ENCODE measurements around the gene OR7C1. TPM values are rescaled to one million over a fixed set of nuclear protein-coding genes. Genes with fewer than 3 reads are reported as not detected.

Gene OR7C1
- total RNA-seq, 1 donor from 2014 or later, result not detected

GRCh38 chr19:14843169-14843568 lies 8.2 kb upstream of the OR7C1 start:
- peaks cover 9% of the 10 kb centered on the region for H3K9me3 Mint-ChIP-seq
- H3K4me3 Mint-ChIP-seq, result no peak overlapping the region
- no peaks in the 10 kb centered on the region for H3K4me1 Mint-ChIP-seq
- H3K27ac Mint-ChIP-seq (ENCODE audit: unreplicated experiment), result no peak overlapping the region
- TF ChIP-seq, protein P1, sequence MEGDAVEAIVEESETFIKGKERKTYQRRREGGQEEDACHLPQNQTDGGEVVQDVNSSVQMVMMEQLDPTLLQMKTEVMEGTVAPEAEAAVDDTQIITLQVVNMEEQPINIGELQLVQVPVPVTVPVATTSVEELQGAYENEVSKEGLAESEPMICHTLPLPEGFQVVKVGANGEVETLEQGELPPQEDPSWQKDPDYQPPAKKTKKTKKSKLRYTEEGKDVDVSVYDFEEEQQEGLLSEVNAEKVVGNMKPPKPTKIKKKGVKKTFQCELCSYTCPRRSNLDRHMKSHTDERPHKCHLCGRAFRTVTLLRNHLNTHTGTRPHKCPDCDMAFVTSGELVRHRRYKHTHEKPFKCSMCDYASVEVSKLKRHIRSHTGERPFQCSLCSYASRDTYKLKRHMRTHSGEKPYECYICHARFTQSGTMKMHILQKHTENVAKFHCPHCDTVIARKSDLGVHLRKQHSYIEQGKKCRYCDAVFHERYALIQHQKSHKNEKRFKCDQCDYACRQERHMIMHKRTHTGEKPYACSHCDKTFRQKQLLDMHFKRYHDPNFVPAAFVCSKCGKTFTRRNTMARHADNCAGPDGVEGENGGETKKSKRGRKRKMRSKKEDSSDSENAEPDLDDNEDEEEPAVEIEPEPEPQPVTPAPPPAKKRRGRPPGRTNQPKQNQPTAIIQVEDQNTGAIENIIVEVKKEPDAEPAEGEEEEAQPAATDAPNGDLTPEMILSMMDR (conservative IDR thresholded peaks at IDR 0.05), result no peak
- no peaks in the 10 kb centered on the region for H3K36me3 Mint-ChIP-seq (ENCODE audit: low read depth)
- no peak for DNase-seq (ENCODE audit: low read depth, low spot score)
- H3K27me3 Mint-ChIP-seq (ENCODE audit: low read depth), result peaks cover 34% of the 10 kb centered on the region

- Mint-ChIP-seq H3K27me3 (ENCODE audit: low read depth) (peaks cover 41% of the 10 kb centered on the region), H3K4me3 (no peak overlapping the region), H3K36me3 (ENCODE audit: low read depth) (no peaks in the 10 kb centered on the region), H3K4me1 (no peaks in the 10 kb centered on the region), H3K27ac (ENCODE audit: unreplicated experiment) (no peak overlapping the region), H3K9me3 (peaks cover 7% of the 10 kb centered on the region)
- TF ChIP-seq, protein P1 (conservative IDR thresholded peaks at IDR 0.05), result no peak
- no peak for DNase-seq (ENCODE audit: low read depth, low spot score)
Measured at GRCh38 chr19:14840206-14840605, 5.2 kb upstream of the OR7C1 start.

- Mint-ChIP-seq H3K36me3 (ENCODE audit: low read depth) (no peaks in the 10 kb centered on the region), H3K27ac (ENCODE audit: unreplicated experiment) (no peak overlapping the region), H3K9me3 (peaks cover 4% of the 10 kb centered on the region), H3K4me3 (no peak overlapping the region), H3K4me1 (no peaks in the 10 kb centered on the region), H3K27me3 (ENCODE audit: low read depth) (peaks cover 30% of the 10 kb centered on the region)
- DNase-seq (ENCODE audit: low read depth, low spot score), result no peak
- TF ChIP-seq, protein P1 (conservative IDR thresholded peaks at IDR 0.05), result no peak
Measured at GRCh38 chr19:14837391-14837790, 2.4 kb upstream of the OR7C1 start.

DNA sequence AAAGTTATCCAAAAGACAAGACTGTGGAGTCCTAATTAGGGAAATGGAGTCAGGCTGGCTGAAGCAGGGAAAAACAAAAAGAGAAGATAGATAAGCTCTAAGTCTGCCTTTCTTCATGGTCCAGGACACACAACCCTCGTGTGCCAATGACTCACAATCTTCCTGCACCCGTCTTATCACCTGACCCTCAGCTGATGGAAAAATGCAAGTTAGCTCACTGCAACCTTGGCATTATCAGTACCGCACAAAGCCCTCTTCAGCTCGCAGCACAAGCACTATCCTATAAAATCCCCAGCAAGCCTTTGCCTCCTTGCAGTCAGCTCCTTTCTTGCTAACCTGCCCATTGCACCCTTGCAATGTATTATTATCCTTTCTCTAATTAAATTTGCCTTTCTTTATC lies 4.3 kb downstream of the OR7C1 start:
- TF ChIP-seq, protein P1 (conservative IDR thresholded peaks at IDR 0.05), result no peak
- Mint-ChIP-seq H3K36me3 (ENCODE audit: low read depth) (no peaks in the 10 kb centered on the region), H3K4me3 (no peak overlapping the region), H3K27ac (ENCODE audit: unreplicated experiment) (no peak overlapping the region), H3K9me3 (peaks cover 3% of the 10 kb centered on the region), H3K27me3 (ENCODE audit: low read depth) (peaks cover 55% of the 10 kb centered on the region), H3K4me1 (no peaks in the 10 kb centered on the region)
- DNase-seq (ENCODE audit: low read depth, low spot score), result no peak

DNA sequence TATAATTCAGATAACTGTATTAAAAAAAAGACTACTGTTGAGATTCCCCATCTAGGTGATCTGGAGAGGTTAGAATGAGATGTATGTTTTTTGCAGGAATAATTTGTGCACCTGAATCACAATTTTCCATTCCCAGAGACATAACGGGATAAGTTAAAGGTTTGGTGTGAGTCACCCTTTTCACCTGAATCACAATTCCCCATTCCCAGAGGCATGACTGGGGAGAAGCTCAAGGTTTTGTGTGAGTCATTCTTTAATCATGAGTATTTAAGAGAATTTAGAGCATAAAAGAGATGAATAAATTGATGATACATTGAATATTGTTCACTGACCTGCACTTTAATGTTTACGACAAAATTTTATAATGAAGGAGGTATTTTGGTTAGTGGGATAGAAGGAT lies 9.0 kb downstream of the OR7C1 start:
- Mint-ChIP-seq H3K4me1 (no peaks in the 10 kb centered on the region), H3K9me3 (peaks cover 6% of the 10 kb centered on the region), H3K27ac (ENCODE audit: unreplicated experiment) (no peak overlapping the region), H3K36me3 (ENCODE audit: low read depth) (no peaks in the 10 kb centered on the region), H3K4me3 (no peak overlapping the region), H3K27me3 (ENCODE audit: low read depth) (peaks cover 69% of the 10 kb centered on the region)
- DNase-seq (ENCODE audit: low read depth, low spot score), result no peak
- TF ChIP-seq, protein P1 (conservative IDR thresholded peaks at IDR 0.05), result no peak

- H3K4me3 Mint-ChIP-seq, result no peak overlapping the region
- H3K4me1 Mint-ChIP-seq, result no peaks in the 10 kb centered on the region
- peaks cover 62% of the 10 kb centered on the region for H3K27me3 Mint-ChIP-seq (ENCODE audit: low read depth)
- no peaks in the 10 kb centered on the region for H3K36me3 Mint-ChIP-seq (ENCODE audit: low read depth)
- TF ChIP-seq, protein P1 (conservative IDR thresholded peaks at IDR 0.05), result no peak
- DNase-seq (ENCODE audit: low read depth, low spot score), result no peak
- no peak overlapping the region for H3K27ac Mint-ChIP-seq (ENCODE audit: unreplicated experiment)
- peaks cover 2% of the 10 kb centered on the region for H3K9me3 Mint-ChIP-seq
Measured at GRCh38 chr19:14821937-14822336, 13.0 kb downstream of the OR7C1 start.

All from neural crest cell (in vitro differentiated cells).